ENCODE results near the gene TTC9B.
"Not testable (repeated sequence)": the region's sequence is repeated elsewhere in the genome, so short reads cannot be mapped to it uniquely, and the experiment has no call there.

Gene TTC9B

GRCh38 chr19:40170303-40170989, 47.7 kb downstream of the TTC9B start:
- DNase-seq (ENCODE audit: low spot score), result not testable (repeated sequence)

- DNase-seq (ENCODE audit: low spot score), result not testable (repeated sequence)
Measured at GRCh38 chr19:40169482-40170302, 48.5 kb downstream of the TTC9B start.

All from globus pallidus (tissue), 1 donor.